Ishikawa (cell line): Measurements from ENCODE around the gene CNTNAP1.

ENCODE experiments used
- CEBPB ChIP-seq: IDR thresholded peaks from 2 replicates; pipeline ENCODE4 v1.6.1; 2012
- CREB1 ChIP-seq: IDR thresholded peaks from 2 replicates; pipeline ENCODE4 v1.6.1; 2012; ENCODE audit warnings: low read depth
- EGR1 ChIP-seq: IDR thresholded peaks from 2 replicates; pipeline ENCODE4 v1.6.1; 2012
- EP300 ChIP-seq: IDR thresholded peaks from 2 replicates; pipeline ENCODE4 v1.6.1; 2012; ENCODE audit warnings: borderline replicate concordance
- FOXM1 ChIP-seq: IDR thresholded peaks from 2 replicates; pipeline ENCODE4 v1.6.1; 2012; ENCODE audit warnings: low read depth, borderline replicate concordance
- NFIC ChIP-seq: IDR thresholded peaks from 2 replicates; pipeline ENCODE4 v1.6.1; 2012
- RAD21 ChIP-seq: IDR thresholded peaks from 2 replicates; pipeline ENCODE4 v1.6.1; 2012; ENCODE audit warnings: low read depth
- TAF1 ChIP-seq: IDR thresholded peaks from 2 replicates; pipeline ENCODE4 v1.6.1; 2012; ENCODE audit warnings: low read depth, mild to moderate bottlenecking
- TCF12 ChIP-seq: IDR thresholded peaks from 2 replicates; pipeline ENCODE4 v1.6.1; 2012; ENCODE audit warnings: low read depth
- TEAD4 ChIP-seq: IDR thresholded peaks from 2 replicates; pipeline ENCODE4 v1.6.1; 2012
- YY1 ChIP-seq: IDR thresholded peaks from 2 replicates; pipeline ENCODE4 v1.6.1; 2012; ENCODE audit warnings: low read depth
- ZBTB7A ChIP-seq: IDR thresholded peaks from 2 replicates; pipeline ENCODE4 v1.6.1; 2012; ENCODE audit warnings: low read depth
- TF ChIP-seq, protein P1 (sequence below): IDR thresholded peaks from 2 replicates; pipeline ENCODE4 v1.6.1; 2012
- TF ChIP-seq, protein P2 (sequence below): IDR thresholded peaks from 2 replicates; pipeline ENCODE4 v1.6.1; 2012
- TF ChIP-seq, protein P3 (sequence below): IDR thresholded peaks from 2 replicates; pipeline ENCODE4 v1.6.1; 2012; ENCODE audit warnings: low read depth, mild to moderate bottlenecking

CNTNAP1 gene

DNA sequence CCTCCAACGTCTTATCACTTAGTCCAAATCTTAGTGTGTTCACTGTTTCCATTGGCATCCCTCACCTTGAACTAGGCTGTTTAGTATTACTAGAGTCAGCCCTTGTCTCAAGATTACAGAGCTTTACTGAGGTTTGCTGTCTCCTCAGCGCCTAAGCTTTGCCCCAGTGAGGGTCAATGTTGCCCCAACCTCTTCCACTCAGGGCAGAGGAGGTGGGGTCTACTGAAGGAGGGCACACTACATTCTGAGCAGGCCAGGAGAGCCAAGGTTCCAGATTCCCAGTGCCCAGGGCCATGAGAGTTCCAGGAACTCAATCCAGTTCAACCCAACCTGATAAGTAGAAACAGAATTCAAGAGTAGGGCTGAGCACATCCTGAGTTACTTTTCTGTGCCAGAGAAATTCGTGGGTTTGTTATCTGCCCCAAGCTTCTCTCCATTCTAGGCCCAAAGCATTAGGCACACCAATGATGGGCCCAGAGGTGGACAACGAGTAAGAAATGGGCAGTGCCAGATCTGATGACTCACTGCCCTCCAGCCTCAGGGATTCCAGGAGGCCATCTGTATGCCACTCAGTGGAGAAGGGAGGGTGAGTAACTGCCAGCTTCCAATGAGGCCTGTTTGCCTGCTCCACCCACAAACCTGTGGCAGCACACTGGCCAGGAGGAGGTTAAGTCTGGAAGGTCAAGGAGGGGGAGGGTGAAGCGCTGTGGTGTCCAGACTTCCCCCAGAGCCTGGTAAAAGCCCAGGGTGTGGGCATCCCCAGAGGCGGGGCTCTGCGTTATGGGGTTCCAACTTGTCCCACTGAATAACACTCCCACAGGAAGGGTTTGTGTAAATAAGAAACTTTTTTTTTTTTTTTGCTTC is 15.0 kb upstream of the CNTNAP1 start:
- TF ChIP-seq TEAD4 (peak; percentile 70; the same call in 1 of the 2 replicates), CEBPB (no peak)

DNA sequence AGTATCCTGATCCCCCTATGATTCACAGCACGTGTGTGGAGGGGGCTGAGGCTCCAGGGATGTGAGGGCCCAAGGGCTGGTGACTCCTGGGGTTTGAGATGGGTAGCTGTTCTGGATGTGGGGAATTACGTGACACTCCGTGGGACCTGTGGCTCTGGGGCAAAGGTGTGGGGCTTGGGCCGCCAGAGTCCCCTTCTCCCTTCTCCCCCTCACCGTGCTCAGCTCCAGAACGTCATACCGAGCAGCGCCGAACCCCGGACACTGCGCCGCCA is 12.7 kb upstream of the CNTNAP1 start:
- TF ChIP-seq EP300: no peak
- TF ChIP-seq TEAD4: no peak
- no peak for TF ChIP-seq ZBTB7A
- TF ChIP-seq, protein P1, sequence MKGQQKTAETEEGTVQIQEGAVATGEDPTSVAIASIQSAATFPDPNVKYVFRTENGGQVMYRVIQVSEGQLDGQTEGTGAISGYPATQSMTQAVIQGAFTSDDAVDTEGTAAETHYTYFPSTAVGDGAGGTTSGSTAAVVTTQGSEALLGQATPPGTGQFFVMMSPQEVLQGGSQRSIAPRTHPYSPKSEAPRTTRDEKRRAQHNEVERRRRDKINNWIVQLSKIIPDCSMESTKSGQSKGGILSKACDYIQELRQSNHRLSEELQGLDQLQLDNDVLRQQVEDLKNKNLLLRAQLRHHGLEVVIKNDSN: no peak
- no peak for TF ChIP-seq EGR1
- no peak for TF ChIP-seq RAD21
- no peak for TF ChIP-seq CEBPB
- no peak for TF ChIP-seq NFIC
- TF ChIP-seq, protein P2, sequence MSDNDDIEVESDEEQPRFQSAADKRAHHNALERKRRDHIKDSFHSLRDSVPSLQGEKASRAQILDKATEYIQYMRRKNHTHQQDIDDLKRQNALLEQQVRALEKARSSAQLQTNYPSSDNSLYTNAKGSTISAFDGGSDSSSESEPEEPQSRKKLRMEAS: no peak
- TF ChIP-seq FOXM1: no peak
- no peak for TF ChIP-seq TCF12
- TF ChIP-seq YY1: no peak
- no peak for TF ChIP-seq TAF1
- TF ChIP-seq, protein P3, sequence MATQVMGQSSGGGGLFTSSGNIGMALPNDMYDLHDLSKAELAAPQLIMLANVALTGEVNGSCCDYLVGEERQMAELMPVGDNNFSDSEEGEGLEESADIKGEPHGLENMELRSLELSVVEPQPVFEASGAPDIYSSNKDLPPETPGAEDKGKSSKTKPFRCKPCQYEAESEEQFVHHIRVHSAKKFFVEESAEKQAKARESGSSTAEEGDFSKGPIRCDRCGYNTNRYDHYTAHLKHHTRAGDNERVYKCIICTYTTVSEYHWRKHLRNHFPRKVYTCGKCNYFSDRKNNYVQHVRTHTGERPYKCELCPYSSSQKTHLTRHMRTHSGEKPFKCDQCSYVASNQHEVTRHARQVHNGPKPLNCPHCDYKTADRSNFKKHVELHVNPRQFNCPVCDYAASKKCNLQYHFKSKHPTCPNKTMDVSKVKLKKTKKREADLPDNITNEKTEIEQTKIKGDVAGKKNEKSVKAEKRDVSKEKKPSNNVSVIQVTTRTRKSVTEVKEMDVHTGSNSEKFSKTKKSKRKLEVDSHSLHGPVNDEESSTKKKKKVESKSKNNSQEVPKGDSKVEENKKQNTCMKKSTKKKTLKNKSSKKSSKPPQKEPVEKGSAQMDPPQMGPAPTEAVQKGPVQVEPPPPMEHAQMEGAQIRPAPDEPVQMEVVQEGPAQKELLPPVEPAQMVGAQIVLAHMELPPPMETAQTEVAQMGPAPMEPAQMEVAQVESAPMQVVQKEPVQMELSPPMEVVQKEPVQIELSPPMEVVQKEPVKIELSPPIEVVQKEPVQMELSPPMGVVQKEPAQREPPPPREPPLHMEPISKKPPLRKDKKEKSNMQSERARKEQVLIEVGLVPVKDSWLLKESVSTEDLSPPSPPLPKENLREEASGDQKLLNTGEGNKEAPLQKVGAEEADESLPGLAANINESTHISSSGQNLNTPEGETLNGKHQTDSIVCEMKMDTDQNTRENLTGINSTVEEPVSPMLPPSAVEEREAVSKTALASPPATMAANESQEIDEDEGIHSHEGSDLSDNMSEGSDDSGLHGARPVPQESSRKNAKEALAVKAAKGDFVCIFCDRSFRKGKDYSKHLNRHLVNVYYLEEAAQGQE: no peak
- no peak for TF ChIP-seq CREB1

DNA sequence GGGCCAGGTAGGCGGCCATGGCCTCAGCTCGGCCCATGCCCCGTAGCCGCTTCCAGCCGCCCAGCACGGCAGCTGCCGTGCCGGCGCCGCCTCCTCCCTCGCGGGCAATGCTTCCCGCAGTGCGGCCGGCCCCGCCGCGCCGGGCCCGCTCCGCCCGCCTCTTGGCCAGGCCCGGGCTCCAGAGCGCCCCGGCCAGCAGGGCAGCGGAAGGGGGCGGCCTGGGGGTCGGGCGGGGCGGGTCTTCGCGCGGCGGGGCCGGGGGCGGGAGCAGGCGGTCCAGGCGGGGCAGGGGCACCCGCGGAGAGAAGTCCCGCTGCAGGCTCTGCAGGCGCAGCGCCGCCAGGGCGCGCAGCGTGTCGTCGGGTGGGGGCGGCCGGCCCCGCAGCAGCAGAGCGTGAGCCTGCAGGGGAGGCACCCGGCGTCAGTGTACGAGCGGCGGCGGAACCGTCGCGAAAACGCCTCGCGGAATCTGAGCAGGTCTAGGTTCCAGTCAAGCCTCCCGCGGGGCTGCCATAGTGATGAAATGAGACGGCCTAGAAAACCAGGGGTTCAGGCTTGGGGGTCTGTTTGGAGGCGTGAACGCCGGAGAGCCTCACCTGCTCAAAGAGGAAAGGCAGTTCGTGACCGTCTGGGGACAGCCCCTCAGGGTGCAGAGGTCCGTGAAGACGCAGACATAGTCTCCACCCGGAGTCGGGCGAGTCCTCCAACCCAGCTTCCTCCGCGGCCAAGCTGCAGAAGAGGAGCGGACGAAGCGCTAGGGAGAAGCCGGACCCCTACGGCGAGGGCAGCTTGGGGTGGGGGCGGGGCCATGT is 12.1 kb upstream of the CNTNAP1 start:
- TF ChIP-seq YY1 (no peak), EP300 (no peak), EGR1 (no peak), TCF12 (no peak), TEAD4 (no peak), RAD21 (no peak), TAF1 (no peak), ZBTB7A (no peak), FOXM1 (no peak), CREB1 (no peak), NFIC (no peak), CEBPB (no peak)
- TF ChIP-seq, protein P1: no peak
- TF ChIP-seq, protein P2: no peak
- TF ChIP-seq, protein P3: no peak

DNA sequence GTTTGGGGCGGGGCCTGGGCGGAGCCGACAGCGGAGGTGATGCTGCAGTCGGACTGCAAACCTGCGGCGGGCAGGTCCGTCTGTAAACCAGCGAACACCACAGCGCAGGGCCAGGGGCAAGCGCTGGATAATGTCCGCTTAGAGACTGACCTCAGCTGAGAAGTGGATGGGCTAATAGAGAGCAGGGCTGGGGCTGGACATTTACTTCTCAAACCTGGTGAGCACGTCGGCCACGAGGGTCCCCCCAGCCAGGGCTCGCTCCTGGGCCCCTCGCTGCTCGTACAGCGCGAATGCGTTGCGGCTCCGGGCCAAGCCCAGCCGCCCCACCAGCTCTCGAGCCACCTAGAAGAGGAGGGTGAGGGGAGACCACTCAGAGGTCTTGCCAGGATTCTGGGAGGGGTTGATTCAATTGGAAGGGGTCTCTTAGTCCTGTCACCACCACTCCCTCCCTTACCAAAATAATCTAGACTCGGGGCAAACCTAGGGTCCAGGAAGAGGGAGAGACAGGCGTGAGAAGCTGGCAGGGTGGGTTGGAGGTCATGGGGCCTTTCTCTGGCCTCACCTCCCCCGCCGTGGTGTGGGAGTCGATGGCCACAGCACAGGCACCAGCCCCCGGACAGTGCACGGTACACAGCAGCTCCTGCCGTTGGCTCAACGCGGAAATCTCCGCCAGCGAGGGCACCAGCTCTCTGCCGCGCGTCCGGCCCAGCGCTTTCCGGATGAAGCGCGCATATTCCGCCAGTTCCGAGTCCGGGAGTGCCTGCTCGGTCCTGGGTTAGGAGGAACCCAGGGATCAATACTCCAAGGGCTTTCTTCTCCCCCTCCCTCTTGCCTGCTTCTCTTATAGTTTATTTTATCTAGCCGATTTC is 11.3 kb upstream of the CNTNAP1 start:
- TF ChIP-seq CREB1 (no peak), YY1 (no peak)
- TF ChIP-seq, protein P3: no peak
